Karpas-422 (cell line): ENCODE results near the gene ARHGEF33. TPM values are rescaled to one million over a fixed set of nuclear protein-coding genes. Genes with fewer than 3 reads are reported as not detected.

ENCODE experiments used
- small RNA-seq: library from RNA; depleted of rRNA; stranded (forward); fragments of <200 nt; gene quantifications from one replicate; pipeline ENCODE3, GENCODE V24; 2014
- total RNA-seq: library from RNA; depleted of rRNA; stranded (reverse); fragments of >200 nt; shearing (Covaris generic); gene quantifications from 2 replicates; pipeline ENCODE4 v1.2.3, GENCODE V29; 2014; ENCODE audit warnings: low replicate concordance; rRNA removed

ARHGEF33 gene
- total RNA-seq, 1 experiment from 2014 or later = not detected

Small RNAs within 50 kb of the gene (small RNA-seq; reads per million reads assigned to genes)
- gene RN7SL96P (not detected), gene RNU6-851P (not detected)

Other genes with a start within 250 kb of the ARHGEF33 start
- 11.7 and 11.9 TPM in 2 replicates for gene GALM, start 223.8 kb upstream of the ARHGEF33 start, total RNA-seq
- gene SRSF7, start 138.5 kb upstream of the ARHGEF33 start, total RNA-seq = 154 and 176 TPM in 2 replicates
- 16.2 and 20.1 TPM in 2 replicates for gene GEMIN6, start 111.7 kb upstream of the ARHGEF33 start, total RNA-seq
- 21.4 and 36.9 TPM in 2 replicates for gene DHX57, start 13.9 kb upstream of the ARHGEF33 start, total RNA-seq
- 13.5 and 16.7 TPM in 2 replicates for gene MORN2, start 13.9 kb upstream of the ARHGEF33 start, total RNA-seq
- 34.6 and 91.7 TPM in 2 replicates for gene SOS1, start 231.2 kb downstream of the ARHGEF33 start, total RNA-seq